HG03575 (cell line): Measurements from ENCODE around the gene RNF113B.

Source experiments
- ATAC-seq: cut with Tn5 transposase; IDR thresholded peaks from one replicate; pipeline ENCODE4 v1.9.1; 2021; ENCODE audit not compliant: unreplicated experiment, insufficient number of reproducible peaks, low FRiP score; ENCODE audit errors: extremely low read depth

Gene RNF113B

GRCh38 chr13:98182153-98182552 is 5.1 kb upstream of the RNF113B start:
- no peak for ATAC-seq

GRCh38 chr13:98181111-98181815 is 4.2 kb upstream of the RNF113B start:
- ATAC-seq: no peak

- no peak for ATAC-seq
These were observed 3.0 kb upstream of the RNF113B start for GRCh38 chr13:98180092-98180491.

GRCh38 chr13:98175823-98176222 is 1.2 kb downstream of the RNF113B start:
- ATAC-seq: no peak

GRCh38 chr13:98175043-98175442 is 2.0 kb downstream of the RNF113B start:
- ATAC-seq: no peak

- no peak for ATAC-seq
These were observed 2.8 kb downstream of the RNF113B start for GRCh38 chr13:98174307-98174706.

GRCh38 chr13:98173431-98174152 is 3.5 kb downstream of the RNF113B start:
- ATAC-seq: no peak

GRCh38 chr13:98172590-98173422 is 4.3 kb downstream of the RNF113B start:
- no peak for ATAC-seq

GRCh38 chr13:98171900-98172589 is 5.0 kb downstream of the RNF113B start:
- no peak for ATAC-seq

GRCh38 chr13:98169331-98169730 is 7.7 kb downstream of the RNF113B start:
- ATAC-seq: no peak

GRCh38 chr13:98162935-98163334 is 14.1 kb downstream of the RNF113B start:
- no peak for ATAC-seq

- ATAC-seq: no peak
These were observed 18.7 kb downstream of the RNF113B start for GRCh38 chr13:98158172-98158899.

GRCh38 chr13:98157609-98158008 is 19.5 kb downstream of the RNF113B start:
- no peak for ATAC-seq

- ATAC-seq: no peak
These were observed 19.9 kb downstream of the RNF113B start for GRCh38 chr13:98157188-98157587.

GRCh38 chr13:98156259-98156658 is 20.8 kb downstream of the RNF113B start:
- ATAC-seq: no peak

GRCh38 chr13:98155475-98156109 is 21.5 kb downstream of the RNF113B start:
- ATAC-seq: no peak

- ATAC-seq: no peak
These were observed 26.1 kb downstream of the RNF113B start for GRCh38 chr13:98150832-98151479.

GRCh38 chr13:98147521-98147920 is 29.5 kb downstream of the RNF113B start:
- no peak for ATAC-seq
